Thoracic aorta endothelial cell (primary cell): ENCODE data around the gene DCLRE1A. TPM values are rescaled to one million over a fixed set of nuclear protein-coding genes. Genes with fewer than 3 reads are reported as not detected.

Experiments used
- small RNA-seq: library from RNA; depleted of rRNA; stranded (forward); fragments of <200 nt; gene quantifications from one replicate; pipeline ENCODE3, GENCODE V24; 2012
- total RNA-seq: library from RNA; depleted of rRNA; stranded (reverse); fragments of >200 nt; gene quantifications from 2 replicates; pipeline ENCODE4 v1.2.3, GENCODE V29; 2012

DCLRE1A gene
- 8.8 and 10.5 TPM in 2 replicates for total RNA-seq

DNA sequence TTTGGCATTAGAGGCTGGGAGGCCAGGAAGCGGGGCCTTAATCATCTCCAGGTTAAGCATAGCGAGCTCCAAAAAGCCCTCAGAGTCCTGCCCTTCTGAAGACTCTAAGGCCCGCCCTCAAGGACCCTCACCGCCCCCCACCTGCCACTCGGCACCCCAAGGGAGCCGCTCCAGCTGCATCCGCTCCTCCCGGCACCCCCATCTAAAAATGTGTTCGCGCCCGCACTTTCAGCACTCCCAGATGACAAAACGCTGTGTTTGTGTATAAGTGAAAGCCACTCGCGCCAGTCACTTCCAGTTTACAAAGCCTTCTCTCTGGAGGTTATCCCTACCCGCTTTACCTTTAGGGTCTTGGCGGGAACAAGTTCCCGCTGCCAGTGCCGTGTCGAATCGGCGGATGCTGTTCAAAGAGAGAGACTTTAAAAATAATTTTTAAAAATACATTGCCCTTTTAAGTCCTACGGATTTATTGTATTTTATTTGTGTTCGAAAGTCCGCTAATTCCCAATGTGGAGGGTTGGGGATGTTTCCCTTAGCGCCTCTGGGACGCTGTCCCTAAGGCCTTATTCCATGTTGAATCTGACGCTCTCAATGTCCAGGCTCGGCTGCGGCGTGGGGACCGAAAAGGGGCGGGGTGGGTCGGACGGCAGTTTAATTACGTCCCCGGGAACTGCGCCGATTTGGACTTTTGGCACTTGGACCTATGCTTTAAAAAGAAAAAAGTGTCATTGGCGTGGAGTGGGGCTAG lies at the start of gene DCLRE1A, which contains the start of gene NHLRC2:
DCLRE1A (minus strand) TSS at position 70 of the 748 bp plus-strand sequence. CDS start 900 bp downstream, outside the sequence.
NHLRC2 (plus strand) TSS at position 649 of the 748 bp plus-strand sequence. CDS start 212 bp downstream, outside the sequence.

Small RNA genes lying within 50 kb of the gene (small RNA-seq; reads per million reads assigned to genes)
- gene RF00560: not detected

Other genes with a start within 250 kb of the DCLRE1A start
- gene NRAP, start 190.0 kb downstream of the DCLRE1A start, total RNA-seq: not detected in 2 replicates
- 36.2 and 44.7 TPM in 2 replicates for gene CASP7, start 174.2 kb downstream of the DCLRE1A start, total RNA-seq
- gene PLEKHS1, start 102.4 kb downstream of the DCLRE1A start, total RNA-seq: not detected in 2 replicates
- gene NHLRC2, start 579 bp upstream of the DCLRE1A start, total RNA-seq: 27.0 and 29.7 TPM in 2 replicates
- under 0.01 TPM in 1 of 2 replicates, not detected in the other for gene ADRB1, start 189.8 kb upstream of the DCLRE1A start, total RNA-seq